GM21360 (cell line): Measurements from ENCODE around the gene AS3MT.
"Not testable (repeated sequence)": the region's sequence is repeated elsewhere in the genome, so short reads cannot be mapped to it uniquely, and the experiment has no call there.

Source experiments
- ATAC-seq: cut with Tn5 transposase; IDR thresholded peaks from one replicate; pipeline ENCODE4 v1.9.1; 2021; ENCODE audit warnings: mild to moderate bottlenecking, moderate library complexity; ENCODE audit not compliant: unreplicated experiment

Gene AS3MT, protein sequence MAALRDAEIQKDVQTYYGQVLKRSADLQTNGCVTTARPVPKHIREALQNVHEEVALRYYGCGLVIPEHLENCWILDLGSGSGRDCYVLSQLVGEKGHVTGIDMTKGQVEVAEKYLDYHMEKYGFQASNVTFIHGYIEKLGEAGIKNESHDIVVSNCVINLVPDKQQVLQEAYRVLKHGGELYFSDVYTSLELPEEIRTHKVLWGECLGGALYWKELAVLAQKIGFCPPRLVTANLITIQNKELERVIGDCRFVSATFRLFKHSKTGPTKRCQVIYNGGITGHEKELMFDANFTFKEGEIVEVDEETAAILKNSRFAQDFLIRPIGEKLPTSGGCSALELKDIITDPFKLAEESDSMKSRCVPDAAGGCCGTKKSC

DNA sequence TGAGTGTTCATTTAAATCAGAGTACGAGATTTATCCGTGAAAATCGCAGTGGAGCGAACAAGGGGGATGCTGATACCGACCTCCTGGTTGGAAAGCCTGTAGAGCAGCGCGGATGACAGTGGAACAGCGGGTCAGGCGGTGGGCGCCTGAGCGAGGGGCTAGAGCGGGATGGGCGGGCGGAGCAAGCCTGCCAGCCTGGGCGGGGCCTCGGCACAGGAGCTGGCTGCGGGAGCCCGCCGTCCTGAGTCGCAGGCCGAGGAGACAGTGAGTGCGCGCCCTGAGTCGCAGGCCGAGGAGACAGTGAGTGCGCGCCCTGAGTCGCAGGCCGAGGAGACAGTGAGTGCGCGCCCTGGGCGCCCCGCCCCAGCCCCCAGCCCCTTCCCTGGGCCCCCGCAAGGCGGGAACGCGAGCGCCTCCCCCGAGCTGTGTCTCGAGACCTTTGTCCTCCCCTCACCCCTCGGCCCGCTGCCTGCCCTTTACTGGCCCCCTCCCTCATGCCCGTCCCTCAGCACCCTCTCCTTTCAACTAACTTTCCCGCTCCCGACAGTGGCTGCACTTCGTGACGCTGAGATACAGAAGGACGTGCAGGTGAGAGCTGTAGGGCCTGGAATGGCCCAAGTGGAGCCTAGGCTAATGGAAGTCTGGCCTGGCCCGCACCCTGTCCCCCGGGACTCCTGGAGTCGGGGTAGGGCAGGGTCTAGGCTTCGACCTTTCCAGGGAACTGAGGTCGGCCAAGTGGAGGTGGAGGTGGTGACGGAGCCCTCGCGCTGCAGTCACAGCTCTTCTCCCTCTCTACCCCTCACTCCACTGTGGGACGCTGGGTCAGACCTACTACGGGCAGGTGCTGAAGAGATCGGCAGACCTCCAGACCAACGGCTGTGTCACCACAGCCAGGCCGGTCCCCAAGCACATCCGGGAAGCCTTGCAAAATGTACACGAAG lies at the start of gene AS3MT:
Gene AS3MT, plus strand, starts transcription at position 213 of the 941 bp plus-strand sequence. Its CDS starts 123 bp downstream, at position 336.
- ATAC-seq = no peak

- not testable (repeated sequence) for ATAC-seq
Observed at GRCh38 chr10:102820008-102820407, 49.3 kb upstream of the AS3MT start.

- ATAC-seq = no peak
Observed at GRCh38 chr10:102822222-102822621, 47.0 kb upstream of the AS3MT start.

GRCh38 chr10:102824664-102825063 lies 44.6 kb upstream of the AS3MT start:
- ATAC-seq = no peak

GRCh38 chr10:102826148-102826796 lies 43.0 kb upstream of the AS3MT start:
- no peak for ATAC-seq

GRCh38 chr10:102827597-102827975 lies 41.7 kb upstream of the AS3MT start:
- no peak for ATAC-seq

- no peak for ATAC-seq
Observed at GRCh38 chr10:102831322-102832071, 37.8 kb upstream of the AS3MT start.

- no peak for ATAC-seq
Observed at GRCh38 chr10:102832248-102832647, 37.0 kb upstream of the AS3MT start.

DNA sequence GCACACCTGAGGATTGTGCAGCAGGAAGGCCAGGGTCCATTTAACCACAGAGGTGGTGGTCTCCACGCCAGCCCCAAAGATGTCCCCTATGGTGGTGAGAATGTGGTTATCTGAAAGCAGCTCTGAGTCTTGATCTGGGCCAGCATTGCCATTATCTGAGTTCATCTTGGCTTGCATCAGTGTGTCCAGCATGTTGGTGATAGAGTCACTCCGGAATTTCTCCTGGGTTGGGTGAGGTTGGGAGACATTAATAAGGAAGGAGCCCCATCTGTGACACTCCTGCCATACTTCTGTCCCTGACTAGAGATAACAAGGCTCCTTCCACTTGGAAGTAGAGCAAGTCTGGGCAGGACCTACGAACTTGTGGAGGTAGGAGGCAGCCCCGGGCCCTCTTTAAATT lies 36.3 kb upstream of the AS3MT start:
- no peak for ATAC-seq

GRCh38 chr10:102834143-102834542 lies 35.1 kb upstream of the AS3MT start:
- ATAC-seq = no peak

DNA sequence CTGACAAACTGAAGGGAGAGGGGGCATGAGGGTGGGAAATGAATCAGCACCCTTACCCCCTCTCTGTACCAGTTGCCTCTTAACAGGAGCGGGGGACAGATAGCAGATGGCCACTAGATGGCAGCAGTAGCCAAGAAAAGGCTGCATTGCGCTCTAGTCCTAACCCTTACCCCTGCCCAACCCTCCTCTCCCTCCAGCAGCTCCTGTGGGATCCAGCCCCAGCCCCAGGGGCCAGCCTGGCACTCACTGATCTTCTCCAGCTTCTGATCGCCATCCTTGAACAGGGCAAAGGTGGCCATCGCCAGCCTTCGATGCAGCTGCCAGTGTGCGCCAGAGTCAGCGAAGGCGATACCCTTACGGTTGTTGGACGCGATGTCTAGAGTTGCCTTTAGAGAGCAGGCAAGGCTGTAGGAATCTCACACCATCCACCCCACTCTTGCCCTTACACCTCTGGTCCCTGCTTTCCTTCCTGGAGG lies 34.2 kb upstream of the AS3MT start:
- ATAC-seq = no peak

DNA sequence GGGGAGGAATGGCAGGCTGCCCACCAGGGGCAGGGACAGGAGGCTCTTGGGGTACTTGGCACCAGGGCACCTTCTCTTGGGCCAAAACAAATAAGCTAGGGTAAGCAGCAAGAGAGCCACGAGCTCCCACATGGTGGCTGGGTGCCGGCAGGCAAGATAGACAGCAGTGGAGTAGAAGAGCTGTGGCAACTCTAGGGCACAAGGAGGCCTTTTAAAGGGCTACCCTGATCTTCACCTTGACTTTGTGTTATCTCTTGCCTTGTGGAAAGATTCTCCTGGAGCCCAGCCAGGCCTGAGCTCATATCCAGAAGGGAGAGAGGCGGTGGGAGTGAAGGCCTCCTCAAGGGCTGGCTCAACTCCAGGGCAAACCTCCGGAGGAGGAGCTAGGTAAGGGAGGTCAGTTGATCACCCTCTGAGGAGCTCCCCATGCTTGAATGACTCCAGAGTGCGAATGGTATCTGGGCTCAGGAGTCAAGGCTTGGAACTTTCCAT lies 32.0 kb upstream of the AS3MT start, which contains the start of gene CYP17A1:
Gene CYP17A1, minus strand, starts transcription at position 184 of the 492 bp plus-strand sequence. Its CDS starts 52 bp downstream, at position 132.
- ATAC-seq = no peak

DNA sequence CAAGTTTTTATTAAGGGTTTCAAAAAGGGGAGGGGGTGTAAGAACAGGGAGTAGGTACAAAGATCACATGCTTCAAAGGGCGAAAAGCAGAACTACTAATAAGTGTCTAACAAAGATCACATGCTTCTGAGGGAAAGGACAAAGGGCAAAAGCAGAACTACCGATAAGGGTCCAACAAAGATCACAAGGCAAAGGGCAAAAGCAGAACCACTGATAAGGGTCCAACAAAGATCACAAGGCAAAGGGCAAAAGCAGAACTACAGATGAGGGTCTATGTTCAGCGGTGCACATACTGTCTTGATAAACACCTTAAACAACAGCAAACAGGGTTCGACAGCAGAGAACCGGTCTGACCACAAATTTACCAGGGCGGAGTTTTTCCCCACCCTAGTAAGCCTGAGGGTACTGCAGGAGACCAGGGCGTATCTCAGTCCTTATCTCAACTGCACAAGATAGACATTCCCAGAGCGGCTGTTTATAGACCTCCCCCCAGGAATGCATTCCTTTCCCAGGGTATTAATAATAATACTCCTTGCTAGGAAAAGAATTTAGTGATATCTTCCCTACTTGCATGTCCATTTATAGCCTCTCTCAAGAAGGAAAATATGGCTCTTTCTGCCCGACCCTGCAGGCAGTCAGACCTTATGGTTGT lies 30.9 kb upstream of the AS3MT start:
- ATAC-seq = not testable (repeated sequence)

DNA sequence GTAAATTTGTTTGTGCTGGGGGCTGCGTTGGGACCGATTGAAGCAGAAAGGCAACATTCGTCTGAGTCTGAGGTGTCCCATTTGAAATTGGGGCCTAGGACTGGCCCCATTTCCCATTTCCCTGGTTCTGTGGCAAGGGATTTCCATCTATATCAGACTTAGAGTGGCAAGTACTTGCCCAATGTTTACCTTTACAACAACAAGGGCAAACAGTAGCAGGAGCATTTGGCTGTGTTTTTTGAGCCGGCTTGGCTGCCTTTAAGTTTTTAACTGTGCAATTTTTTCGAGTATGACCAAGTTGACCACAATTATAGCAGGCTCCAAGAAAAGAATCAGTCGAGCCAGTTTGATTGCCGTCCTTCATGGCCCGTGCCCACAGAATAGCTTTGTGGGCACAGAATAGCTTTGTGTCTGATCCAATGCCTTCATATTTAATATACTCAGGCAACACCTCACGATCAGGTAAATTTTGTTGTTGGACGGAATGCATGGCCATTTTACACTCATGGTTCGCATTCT lies 27.4 kb upstream of the AS3MT start:
- no peak for ATAC-seq

GRCh38 chr10:102843139-102843538 lies 26.1 kb upstream of the AS3MT start:
- not testable (repeated sequence) for ATAC-seq

DNA sequence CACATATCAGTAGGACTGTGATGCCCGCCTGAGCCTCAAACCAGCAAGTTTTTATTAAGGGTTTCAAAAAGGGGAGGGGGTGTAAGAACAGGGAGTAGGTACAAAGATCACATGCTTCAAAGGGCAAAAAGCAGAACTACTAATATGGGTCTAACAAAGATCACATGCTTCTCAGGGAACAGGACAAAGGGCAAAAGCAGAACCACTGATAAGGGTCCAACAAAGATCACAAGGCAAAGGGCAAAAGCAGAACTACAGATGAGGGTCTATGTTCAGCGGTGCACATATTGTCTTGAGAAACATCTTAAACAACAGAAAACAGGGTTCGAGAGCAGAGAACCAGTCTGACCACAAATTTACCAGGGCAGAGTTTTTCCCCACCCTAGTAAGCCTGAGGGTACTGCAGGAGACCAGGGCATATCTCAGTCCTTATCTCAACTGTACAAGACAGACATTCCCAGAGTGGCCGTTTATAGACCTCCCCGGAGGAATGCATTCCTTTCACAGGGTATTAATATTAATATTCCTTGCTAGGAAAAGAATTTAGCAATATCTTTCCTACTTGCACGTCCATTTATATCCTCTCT lies 25.0 kb upstream of the AS3MT start:
- ATAC-seq = not testable (repeated sequence)

DNA sequence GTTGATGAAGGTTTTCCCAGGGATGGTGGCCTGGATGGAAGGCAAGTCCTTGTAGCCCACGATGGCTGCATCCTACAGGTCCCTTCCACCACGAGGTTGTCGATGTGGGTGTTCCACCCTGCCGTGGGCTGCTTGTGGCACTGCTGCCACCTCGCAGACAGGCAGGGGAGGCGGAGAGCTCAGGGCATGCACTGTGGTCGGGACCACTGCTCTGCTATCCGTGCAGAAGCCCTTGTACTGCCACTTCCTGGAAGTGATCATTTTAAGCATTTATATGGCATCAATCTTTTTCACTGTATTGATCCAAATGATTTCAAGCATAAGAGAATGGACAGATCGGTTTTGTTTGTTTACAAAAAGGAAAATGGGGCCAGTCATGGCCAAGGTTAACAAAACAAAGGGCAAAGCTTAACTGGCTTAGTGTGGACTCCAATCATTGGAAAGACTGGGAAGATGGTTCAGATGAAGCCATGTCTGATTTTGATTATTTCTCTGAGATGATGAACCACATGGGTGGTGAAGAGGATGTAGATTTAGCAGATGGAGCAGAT lies 23.8 kb upstream of the AS3MT start:
- no peak for ATAC-seq

DNA sequence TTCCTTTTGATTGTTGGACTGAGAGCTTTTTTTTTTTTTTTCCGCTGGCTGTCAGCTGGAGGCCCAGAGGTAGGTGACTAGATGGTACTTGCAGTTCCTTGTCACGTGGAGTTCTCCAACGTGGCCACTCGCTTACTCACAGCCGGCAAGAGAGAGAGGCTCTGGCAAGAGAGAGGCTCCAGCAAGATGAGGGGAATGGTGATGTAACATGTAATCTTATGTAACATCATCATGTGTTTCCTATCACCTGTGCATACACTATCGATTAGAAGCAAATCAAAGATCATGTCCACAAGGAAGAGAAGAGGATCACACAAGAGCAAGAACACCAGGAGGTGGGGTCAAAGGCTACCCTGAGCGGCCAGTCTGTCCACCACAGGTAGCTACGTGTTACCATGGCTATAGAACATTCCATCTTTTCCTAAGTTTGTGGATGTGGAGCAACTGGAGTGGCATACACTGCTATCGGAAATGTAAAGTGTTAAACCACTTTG lies 19.2 kb upstream of the AS3MT start:
- ATAC-seq = no peak
